Omental fat pad (tissue), 4 donors: ENCODE measurements around the gene ANGPTL1. TPM values are rescaled to one million over a fixed set of nuclear protein-coding genes. Genes with fewer than 3 reads are reported as not detected.
"Not testable (repeated sequence)": the region's sequence is repeated elsewhere in the genome, so short reads cannot be mapped to it uniquely, and the experiment has no call there.

Experiments
- ATAC-seq: fragments of 150-250 bp; one replicate; pipeline ENCODE4 v1.9.1; 2016; ENCODE audit warnings: mild to moderate bottlenecking, moderate library complexity; ENCODE audit not compliant: low FRiP score
- DNase-seq: peaks from one replicate; pipeline ENCODE4 v3.0.0-alpha.2; 2019; ENCODE audit warnings: low spot score
- CTCF ChIP-seq, 3 donors: fragments of 450-650 bp; IDR thresholded peaks; one replicate each; pipeline ENCODE4 v1.5.1; 2016 to 2017; ENCODE audit warnings: antibody characterized with exemption in 3 of 3, mild to moderate bottlenecking in 3 of 3, moderate library complexity in 2 of 3
- total RNA-seq, 4 donors: library from RNA; depleted of rRNA; stranded (reverse); fragments of >200 nt; gene quantifications; one replicate each; pipeline ENCODE4 v1.1.0, GENCODE V29; 2016

Gene ANGPTL1
- total RNA-seq, 4 donors from 2014 or later = 26.1 to 154 (median 88.3) TPM

GRCh38 chr1:178868706-178869105 lies 2.2 kb downstream of the ANGPTL1 start:
- DNase-seq (no peak), ATAC-seq (no peak)
- TF ChIP-seq CTCF (IDR thresholded peaks at IDR 0.05) = no peak

- no peak for ATAC-seq
- no peak for TF ChIP-seq CTCF (IDR thresholded peaks at IDR 0.05)
- no peak for DNase-seq
These were observed 3.2 kb downstream of the ANGPTL1 start for GRCh38 chr1:178867670-178868069.

- TF ChIP-seq CTCF (IDR thresholded peaks at IDR 0.05) = no peak
- DNase-seq = no peak
- no peak for ATAC-seq
These were observed 6.6 kb downstream of the ANGPTL1 start for GRCh38 chr1:178864326-178864725.

- no peak for TF ChIP-seq CTCF (IDR thresholded peaks at IDR 0.05)
- ATAC-seq = no peak
These were observed 8.0 kb downstream of the ANGPTL1 start for GRCh38 chr1:178862864-178863263.

GRCh38 chr1:178862416-178862815 lies 8.5 kb downstream of the ANGPTL1 start:
- ATAC-seq (no peak), DNase-seq (no peak)
- TF ChIP-seq CTCF (IDR thresholded peaks at IDR 0.05) = no peak

More at GRCh38 chr1:178862864-178863263, 8.0 kb downstream of the ANGPTL1 start:
- DNase-seq = no peak

GRCh38 chr1:178857126-178857525 lies 13.8 kb downstream of the ANGPTL1 start:
- DNase-seq (no peak), ATAC-seq (no peak)
- TF ChIP-seq CTCF (IDR thresholded peaks at IDR 0.05) = no peak

GRCh38 chr1:178849918-178850317 lies 21.0 kb downstream of the ANGPTL1 start:
- ATAC-seq = no peak
- TF ChIP-seq CTCF (IDR thresholded peaks at IDR 0.05) = no peak
- no peak for DNase-seq

- not testable (repeated sequence) for DNase-seq, ATAC-seq
These were observed 23.0 kb downstream of the ANGPTL1 start for GRCh38 chr1:178847919-178848318.
